GM10847 (cell line): ENCODE measurements around the gene GAN.

Experiments used
- POLR2A ChIP-seq: IDR thresholded peaks from 2 replicates; pipeline ENCODE4 v1.6.1; 2011; ENCODE audit not compliant: insufficient read length; ENCODE audit errors: extremely low read depth

GAN gene

GRCh38 chr16:81324808-81325207 lies 10.0 kb downstream of the GAN start:
- no peak for TF ChIP-seq POLR2A

GRCh38 chr16:81327011-81327410 lies 12.2 kb downstream of the GAN start:
- TF ChIP-seq POLR2A = no peak

DNA sequence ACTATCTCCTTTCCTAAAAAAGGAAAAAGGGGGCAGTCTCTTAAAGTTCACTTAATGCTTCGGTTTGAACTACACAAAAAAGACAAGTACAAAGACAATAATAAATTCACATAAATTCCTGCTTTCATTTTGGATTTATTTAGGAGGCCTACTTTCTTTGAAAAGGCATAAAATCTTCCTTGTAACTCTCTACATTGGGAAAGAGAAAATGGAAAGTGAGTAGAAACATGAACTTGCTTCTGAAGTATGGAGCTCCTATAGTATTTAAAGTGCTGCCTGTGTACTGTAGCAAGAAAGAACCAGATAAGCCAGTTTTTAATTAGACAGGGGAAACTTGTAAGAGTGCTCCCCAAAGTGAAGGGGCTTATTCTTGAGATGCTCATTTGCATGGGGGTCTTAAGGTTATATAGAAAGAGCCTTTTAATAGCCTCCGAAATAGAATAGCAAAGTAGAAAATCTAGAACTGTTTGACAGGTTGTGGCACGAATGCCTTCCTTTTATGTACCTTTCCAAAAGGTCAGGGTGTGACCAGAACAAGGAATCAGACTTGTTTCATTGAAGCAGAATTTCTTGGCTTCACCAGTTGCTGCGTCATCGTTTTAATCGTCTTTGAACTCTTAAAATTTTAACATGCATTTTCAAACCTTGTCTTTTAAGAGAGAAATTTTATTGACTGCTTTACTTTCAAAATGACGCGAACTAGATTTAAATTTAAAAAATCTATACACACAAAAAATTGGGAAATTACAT lies 12.9 kb downstream of the GAN start:
- TF ChIP-seq POLR2A = no peak

DNA sequence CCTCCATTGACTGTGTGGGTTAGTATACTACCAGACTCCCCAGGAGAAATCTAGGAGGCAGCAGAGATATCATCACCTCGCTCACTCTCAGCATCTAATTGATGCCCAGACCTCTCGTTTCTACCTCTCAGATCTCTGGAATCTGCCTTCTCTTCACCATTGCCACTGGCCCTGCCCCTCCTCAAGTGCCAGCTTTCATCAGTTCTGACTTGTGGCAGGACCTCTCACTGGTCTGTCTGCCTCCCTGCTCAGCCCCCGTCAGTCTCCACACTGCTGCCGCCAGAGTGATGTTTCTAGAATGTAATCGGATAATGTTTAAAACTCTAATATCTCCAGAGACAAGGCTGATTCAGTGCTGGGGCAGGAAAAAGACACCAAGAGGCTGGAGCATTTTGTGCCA lies 15.2 kb downstream of the GAN start:
- TF ChIP-seq POLR2A = no peak

GRCh38 chr16:81333356-81333755 lies 18.6 kb downstream of the GAN start:
- TF ChIP-seq POLR2A = no peak

- TF ChIP-seq POLR2A = no peak
Measured at GRCh38 chr16:81335669-81336068, 20.9 kb downstream of the GAN start.

DNA sequence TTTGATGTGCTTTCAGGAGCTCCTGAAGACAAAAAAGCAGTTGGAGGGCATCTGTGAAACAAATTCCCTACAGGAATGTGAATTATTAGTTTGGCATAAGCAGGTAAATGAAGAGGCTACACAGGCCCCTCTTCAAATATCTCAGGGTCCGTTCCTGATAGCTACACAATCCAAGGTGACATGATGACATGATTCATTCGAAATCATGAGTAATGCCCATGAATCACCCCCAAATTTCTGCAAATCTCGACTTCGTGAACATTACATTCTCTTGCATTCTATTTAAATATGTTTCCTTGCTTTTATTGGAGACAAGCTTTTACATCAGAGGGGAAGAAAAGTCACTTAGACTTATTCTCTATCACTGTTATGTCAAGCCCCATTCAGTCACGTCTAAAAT lies 22.3 kb downstream of the GAN start:
- no peak for TF ChIP-seq POLR2A

DNA sequence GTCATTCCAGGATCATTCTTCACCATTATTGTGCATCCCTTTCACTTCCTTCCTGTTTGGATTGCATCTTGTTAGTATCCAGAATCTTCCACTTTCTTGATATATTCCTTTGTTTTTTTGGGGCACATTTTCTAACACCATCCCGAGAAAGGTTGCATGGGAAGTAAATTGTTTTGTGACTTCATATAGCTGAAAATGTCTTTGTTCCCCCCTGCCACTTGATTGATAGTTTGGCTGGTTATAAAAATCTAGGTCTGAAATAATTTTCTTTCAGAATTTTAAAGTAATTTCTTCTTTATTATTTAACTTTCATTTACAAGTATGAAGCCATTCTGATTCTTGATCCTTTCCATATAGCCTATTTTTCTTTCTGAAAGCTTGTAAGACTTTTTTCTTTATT lies 32.7 kb downstream of the GAN start:
- no peak for TF ChIP-seq POLR2A

DNA sequence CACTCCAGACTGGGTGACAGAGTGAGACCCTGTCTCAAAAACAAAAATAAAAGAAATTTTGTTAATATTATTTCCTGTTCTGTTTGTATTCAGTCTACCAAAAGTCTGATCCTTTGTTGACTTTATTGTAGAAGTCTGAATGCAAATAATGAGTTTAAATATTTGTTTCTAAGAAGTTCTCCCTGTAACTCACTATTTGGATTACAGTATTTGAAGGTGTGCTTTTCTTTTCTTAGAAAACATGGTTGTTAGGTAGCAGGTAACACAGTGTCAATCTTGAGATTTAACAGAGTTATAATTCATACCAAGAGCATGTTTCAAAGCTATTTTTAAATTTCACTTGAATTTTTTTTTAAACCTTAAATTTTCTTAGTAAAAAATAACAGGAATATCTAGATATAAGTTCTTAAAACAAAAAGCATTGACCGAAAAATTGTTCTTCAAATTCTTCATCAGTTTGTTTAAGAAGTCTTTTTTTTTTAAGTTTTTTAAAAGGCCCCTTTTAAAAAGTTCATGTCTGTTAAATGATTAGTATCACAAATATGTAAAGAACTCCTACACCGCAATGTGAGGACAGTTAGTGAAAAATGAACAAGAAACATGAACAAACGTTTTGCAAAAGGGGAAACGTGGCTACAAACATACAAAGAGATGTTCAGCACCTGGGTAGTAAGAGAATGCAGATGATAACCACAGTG lies 35.0 kb downstream of the GAN start:
- TF ChIP-seq POLR2A = no peak

- no peak for TF ChIP-seq POLR2A
Measured at GRCh38 chr16:81350306-81350615, 35.5 kb downstream of the GAN start.

GRCh38 chr16:81353895-81354294 lies 39.1 kb downstream of the GAN start:
- no peak for TF ChIP-seq POLR2A

DNA sequence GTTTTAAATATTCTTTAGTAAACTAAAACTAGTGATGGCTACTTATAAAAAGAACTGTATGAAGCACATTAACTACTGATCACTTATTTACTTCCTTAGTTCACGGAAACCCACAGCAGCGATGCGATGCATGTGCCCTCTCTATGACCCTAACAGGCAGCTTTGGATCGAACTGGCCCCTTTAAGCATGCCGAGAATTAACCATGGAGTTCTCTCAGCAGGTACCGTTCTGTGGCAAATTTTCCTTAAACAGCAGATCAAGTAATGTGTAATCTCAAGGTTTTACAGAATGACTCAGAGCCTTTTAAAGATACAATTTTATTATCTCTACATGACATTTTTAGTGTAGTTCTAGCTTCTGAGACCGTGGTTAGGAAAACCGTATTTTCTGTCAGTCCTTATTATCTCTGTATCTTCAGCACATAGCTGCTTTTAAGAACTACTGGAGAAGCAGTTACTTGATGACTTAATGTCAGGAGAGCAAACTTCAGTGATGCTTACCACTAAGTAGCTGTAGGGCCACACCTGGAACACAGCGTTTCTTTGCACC lies 43.0 kb downstream of the GAN start:
- TF ChIP-seq POLR2A = no peak

DNA sequence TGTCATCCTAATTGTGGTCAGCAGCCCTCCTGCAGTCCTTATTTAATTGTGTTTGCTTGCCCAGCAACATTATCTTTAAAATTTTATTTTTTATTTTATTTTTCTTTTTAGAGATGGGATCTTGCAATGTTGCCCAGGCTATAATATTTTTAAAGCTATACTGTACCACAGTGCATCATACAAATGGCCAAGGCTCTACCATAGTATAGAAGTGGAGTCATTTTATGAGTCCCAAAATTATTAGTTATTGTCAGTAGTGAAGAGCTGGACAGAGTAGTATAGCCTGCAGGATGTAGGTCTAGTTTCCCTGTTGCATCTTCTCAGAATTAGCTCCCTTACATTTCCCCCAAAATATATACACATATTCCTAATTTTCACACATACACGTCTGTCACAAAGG lies 44.1 kb downstream of the GAN start:
- no peak for TF ChIP-seq POLR2A

DNA sequence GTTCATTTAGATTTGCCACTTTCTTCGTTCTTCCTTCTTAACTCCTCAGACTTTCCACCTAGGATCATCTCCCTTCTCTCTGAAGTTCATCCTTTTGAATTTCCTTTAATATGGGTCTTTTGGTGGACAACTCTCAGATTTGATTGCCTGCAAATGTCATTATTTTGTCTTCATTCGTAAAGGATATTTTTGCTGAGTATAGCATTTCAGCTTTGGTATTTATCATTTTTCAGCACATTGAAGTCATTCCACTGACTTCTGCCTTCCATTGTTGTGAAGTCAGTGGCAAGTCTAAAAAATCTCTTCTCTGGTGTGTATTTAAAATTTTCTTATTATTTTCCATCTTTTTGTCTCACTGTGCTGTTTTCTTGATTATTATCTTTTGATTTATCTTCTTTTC lies 45.4 kb downstream of the GAN start:
- TF ChIP-seq POLR2A = no peak

DNA sequence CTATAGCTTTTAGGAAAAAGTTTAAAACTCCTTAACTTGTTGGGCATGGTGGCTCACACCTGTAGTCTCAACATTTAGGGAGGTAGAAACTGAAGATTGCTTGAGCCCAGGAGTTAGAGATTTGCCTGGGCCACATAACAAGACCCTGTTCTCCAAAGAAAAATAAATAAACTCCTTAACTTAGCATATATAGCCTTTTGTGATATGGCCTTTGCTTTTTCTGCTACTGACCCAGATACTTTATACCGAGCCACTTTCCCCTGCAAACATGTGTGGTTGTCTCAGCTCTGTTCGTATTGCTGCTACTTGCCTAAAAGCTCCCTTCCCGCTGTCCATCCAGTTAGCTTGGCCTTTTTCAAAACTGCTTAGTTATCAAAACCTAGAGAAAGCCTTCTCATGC lies 51.0 kb downstream of the GAN start:
- no peak for TF ChIP-seq POLR2A

- TF ChIP-seq POLR2A = no peak
Measured at GRCh38 chr16:81366316-81366932, 51.7 kb downstream of the GAN start.
